IPS-18a (cell line): ENCODE data around the gene TRIM6.
"Not testable (repeated sequence)": the region's sequence is repeated elsewhere in the genome, so short reads cannot be mapped to it uniquely, and the experiment has no call there.

ENCODE experiments used
- H3K27ac ChIP-seq: one replicate; pipeline ENCODE4 v1.5.1; 2013; ENCODE audit warnings: low read length
- H3K27me3 ChIP-seq: one replicate; pipeline ENCODE4 v1.6.1; 2013; ENCODE audit warnings: mild to moderate bottlenecking, low read length; ENCODE audit not compliant: control insufficient read depth, insufficient read depth
- H3K36me3 ChIP-seq: one replicate; pipeline ENCODE4 v1.6.1; 2013; ENCODE audit warnings: low read depth, low read length; ENCODE audit not compliant: control insufficient read depth
- H3K4me1 ChIP-seq: one replicate; pipeline ENCODE4 v1.6.1; 2013; ENCODE audit warnings: low read depth, low read length; ENCODE audit not compliant: control insufficient read depth
- H3K4me3 ChIP-seq: one replicate; pipeline ENCODE4 v1.5.1; 2013; ENCODE audit warnings: low read length
- H3K9ac ChIP-seq: one replicate; pipeline ENCODE4 v1.6.1; 2013; ENCODE audit warnings: mild to moderate bottlenecking, low read length, moderate library complexity
- H3K9me3 ChIP-seq: one replicate; pipeline ENCODE4 v1.6.1; 2013; ENCODE audit warnings: low read depth, low read length; ENCODE audit not compliant: control insufficient read depth

TRIM6 gene

DNA sequence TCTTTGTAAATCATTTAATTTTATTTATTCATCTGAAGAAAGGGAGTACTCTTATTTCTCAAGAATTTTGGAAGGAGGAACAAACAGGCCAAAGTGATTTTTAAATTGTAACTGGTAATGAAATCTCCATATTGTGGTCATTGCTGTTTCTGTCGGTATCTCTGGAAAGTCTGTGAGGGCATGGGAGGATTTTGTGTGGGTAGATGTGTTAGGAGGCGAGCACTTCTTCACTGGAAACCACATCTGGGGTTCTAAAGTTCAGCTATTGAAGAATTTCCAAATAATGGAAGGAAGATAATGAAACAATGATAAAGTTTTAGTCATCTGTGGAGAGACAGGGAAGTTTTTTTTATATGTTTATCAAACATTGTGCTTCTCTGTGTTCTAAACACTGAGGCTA, 35.0 kb downstream of the TRIM6 start:
- no peaks in the 10 kb centered on the region for H3K9me3 ChIP-seq
- H3K4me3 ChIP-seq = no peak overlapping the region
- no peaks in the 10 kb centered on the region for H3K36me3 ChIP-seq
- no peaks in the 10 kb centered on the region for H3K27me3 ChIP-seq
- H3K9ac ChIP-seq = no peak overlapping the region
- no peaks in the 10 kb centered on the region for H3K4me1 ChIP-seq
- H3K27ac ChIP-seq = no peak overlapping the region

GRCh38 chr11:5631969-5632635, 35.7 kb downstream of the TRIM6 start:
- Histone ChIP-seq H3K4me3 (no peak overlapping the region), H3K36me3 (no peaks in the 10 kb centered on the region), H3K9me3 (no peaks in the 10 kb centered on the region), H3K9ac (no peak overlapping the region), H3K27me3 (no peaks in the 10 kb centered on the region), H3K4me1 (no peaks in the 10 kb centered on the region), H3K27ac (no peak overlapping the region)

- no peak overlapping the region for H3K27ac ChIP-seq
- no peaks in the 10 kb centered on the region for H3K9me3 ChIP-seq
- H3K36me3 ChIP-seq = no peaks in the 10 kb centered on the region
- H3K27me3 ChIP-seq = no peaks in the 10 kb centered on the region
- H3K4me1 ChIP-seq = no peaks in the 10 kb centered on the region
- no peak overlapping the region for H3K4me3 ChIP-seq
- H3K9ac ChIP-seq = no peak overlapping the region
Measured at GRCh38 chr11:5639953-5640352, 43.5 kb downstream of the TRIM6 start.

GRCh38 chr11:5643585-5643984, 47.1 kb downstream of the TRIM6 start:
- Histone ChIP-seq H3K27me3 (no peaks in the 10 kb centered on the region), H3K4me3 (no peak overlapping the region), H3K9ac (no peak overlapping the region), H3K27ac (no peak overlapping the region), H3K4me1 (no peaks in the 10 kb centered on the region), H3K9me3 (no peaks in the 10 kb centered on the region), H3K36me3 (no peaks in the 10 kb centered on the region)

GRCh38 chr11:5646139-5646538, 49.7 kb downstream of the TRIM6 start:
- no peaks in the 10 kb centered on the region for H3K4me1 ChIP-seq
- peaks cover 3% of the 10 kb centered on the region for H3K9me3 ChIP-seq
- no peaks in the 10 kb centered on the region for H3K27me3 ChIP-seq
- no peak overlapping the region for H3K4me3 ChIP-seq
- no peaks in the 10 kb centered on the region for H3K36me3 ChIP-seq
- H3K27ac ChIP-seq = no peak overlapping the region
- no peak overlapping the region for H3K9ac ChIP-seq

GRCh38 chr11:5655474-5655873, 59.0 kb downstream of the TRIM6 start:
- Histone ChIP-seq H3K4me1 (no peaks in the 10 kb centered on the region), H3K9ac (no peak overlapping the region), H3K4me3 (no peak overlapping the region), H3K27ac (no peak overlapping the region), H3K36me3 (no peaks in the 10 kb centered on the region), H3K9me3 (peaks cover 7% of the 10 kb centered on the region), H3K27me3 (no peaks in the 10 kb centered on the region)

DNA sequence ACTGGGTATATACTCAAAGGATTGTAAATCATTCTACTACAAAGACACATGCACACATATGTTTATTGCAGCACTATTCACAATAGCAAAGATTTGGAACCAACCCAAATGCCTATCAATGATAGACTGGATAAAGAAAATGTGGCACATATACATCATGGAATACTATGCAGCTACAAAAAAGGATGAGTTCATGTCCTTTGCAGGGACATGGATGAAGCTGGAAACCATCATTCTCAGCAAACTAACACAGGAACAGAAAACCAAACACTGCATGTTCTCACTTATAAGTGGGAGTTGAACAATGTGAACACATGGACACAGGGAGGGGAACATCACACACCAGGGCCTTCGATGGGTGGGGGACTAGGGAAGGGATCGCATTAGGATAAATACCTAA, 60.5 kb downstream of the TRIM6 start:
- not testable (repeated sequence) for H3K9me3 ChIP-seq, H3K4me1 ChIP-seq, H3K27me3 ChIP-seq, H3K27ac ChIP-seq, H3K36me3 ChIP-seq, H3K4me3 ChIP-seq, H3K9ac ChIP-seq

- H3K9me3 ChIP-seq = no peaks in the 10 kb centered on the region
- H3K4me1 ChIP-seq = no peaks in the 10 kb centered on the region
- H3K9ac ChIP-seq = no peak overlapping the region
- no peaks in the 10 kb centered on the region for H3K27me3 ChIP-seq
- H3K4me3 ChIP-seq = no peak overlapping the region
- no peaks in the 10 kb centered on the region for H3K36me3 ChIP-seq
- H3K27ac ChIP-seq = no peak overlapping the region
Measured at GRCh38 chr11:5658318-5658717, 61.9 kb downstream of the TRIM6 start.
